H1 (cell line): ENCODE data around the gene INPP5A. TPM values are rescaled to one million over a fixed set of nuclear protein-coding genes. Genes with fewer than 3 reads are reported as not detected.

Experiments used
- CBX8 ChIP-seq: fragments of 300-800, 300-1000 bp; sonication (generic); IDR thresholded peaks from 2 replicates; pipeline ENCODE4 v1.7.1; 2016; ENCODE audit warnings: low read depth, low read length, borderline replicate concordance
- KDM5A ChIP-seq: fragments of 200-600 bp; IDR thresholded peaks from 2 replicates; pipeline ENCODE4 v1.7.1; 2012; ENCODE audit warnings: mild to moderate bottlenecking, low read length, inconsistent platforms, mixed read lengths
- PHF8 ChIP-seq: fragments of 200-600 bp; sonication (generic); conservative IDR thresholded peaks from 2 replicates; pipeline ENCODE4 v1.7.1; 2012; ENCODE audit warnings: low read depth, mild to moderate bottlenecking, inconsistent platforms, low read length, moderate library complexity
- TEAD4 ChIP-seq: IDR thresholded peaks from 2 replicates; pipeline ENCODE4 v1.6.1; 2012; ENCODE audit warnings: low read depth, low read length, inconsistent platforms, mixed read lengths
- YY1 ChIP-seq: IDR thresholded peaks from 2 replicates; pipeline ENCODE4 v1.6.1; 2011; ENCODE audit warnings: low read depth, mild to moderate bottlenecking, low read length
- polyA plus RNA-seq, 7 experiments: library from polyadenylated mRNA; depleted of rRNA in 3 of 7; stranded (reverse) in 5 of 7; unstranded in 2 of 7; fragments of >200 nt in 5 of 7; fragments of 200-250 nt in 2 of 7; gene quantifications; 1 replicate in 5 of 7; 2 replicates in 1 of 7; 4 replicates in 1 of 7; pipeline versions ENCODE4 v1.2.1 to v1.2.3, GENCODE V29; 2011 to 2013; ENCODE audit warnings: missing spikeins in 2 of 7, mixed read lengths in 2 of 7
- total RNA-seq: library from RNA; stranded (reverse); fragmentation: NEBNext Ultra II Directional; extraction: Animal tissue kit (Norgen Biotek cat#: 25700); gene quantifications from 2 replicates; pipeline ENCODE4 v1.2.1, GENCODE V29; 2021
- TF ChIP-seq, protein P1 (sequence below): fragments of 300-600 bp; sonication (generic); IDR thresholded peaks from 2 replicates; pipeline ENCODE4 v1.7.1; 2012; ENCODE audit warnings: low read length, moderate library complexity, mild to moderate bottlenecking, inconsistent platforms; ENCODE audit not compliant: insufficient replicate concordance

Gene INPP5A
- total and polyA plus RNA-seq, 2 of the 8 experiments (the other 6 are each of a cell fraction or from before 2014, with no cell fraction given) = 19.7 to 27.5 TPM

DNA sequence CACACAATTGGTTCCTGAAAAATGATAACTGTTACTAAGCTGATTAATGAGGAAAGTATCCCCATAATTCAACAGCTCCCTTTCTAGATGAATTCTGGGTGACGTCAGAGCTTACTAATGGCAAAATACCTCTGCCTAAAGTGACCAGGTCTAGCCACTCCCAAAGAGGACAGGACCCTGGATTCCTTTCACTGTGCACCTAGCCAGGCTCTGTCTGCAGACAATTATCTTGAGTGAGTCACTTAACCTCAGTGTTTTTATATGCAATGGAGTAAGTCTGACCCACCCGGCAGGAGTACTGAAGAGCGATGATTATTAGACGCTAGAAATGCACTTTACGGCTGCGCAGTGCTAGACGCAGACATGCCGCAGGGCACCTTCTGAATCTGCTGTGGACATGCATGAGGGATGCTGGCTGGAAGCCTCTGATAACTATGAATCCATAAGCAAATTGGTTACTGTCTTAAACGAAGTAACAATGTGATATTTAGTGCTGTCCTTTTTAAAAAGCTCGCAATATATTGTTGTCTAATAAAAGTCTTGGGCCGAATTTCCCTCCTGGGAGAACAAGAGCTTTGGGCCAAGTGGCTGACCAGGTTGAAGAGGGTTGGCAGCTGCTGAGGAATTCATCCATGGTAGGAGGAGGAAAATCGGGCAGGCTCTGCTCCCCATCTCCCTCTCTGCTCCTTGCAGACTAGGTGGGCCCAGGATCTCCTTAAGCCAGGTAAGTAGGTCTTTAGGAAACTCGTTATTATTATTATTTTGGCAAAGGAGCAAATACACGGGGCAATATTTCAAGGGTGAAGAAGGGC, 4.6 kb upstream of the INPP5A start (continued):
- TF ChIP-seq YY1 = no peak
- TF ChIP-seq KDM5A = no peak
- no peak for TF ChIP-seq PHF8
- no peak for TF ChIP-seq CBX8
- TF ChIP-seq, protein P1, sequence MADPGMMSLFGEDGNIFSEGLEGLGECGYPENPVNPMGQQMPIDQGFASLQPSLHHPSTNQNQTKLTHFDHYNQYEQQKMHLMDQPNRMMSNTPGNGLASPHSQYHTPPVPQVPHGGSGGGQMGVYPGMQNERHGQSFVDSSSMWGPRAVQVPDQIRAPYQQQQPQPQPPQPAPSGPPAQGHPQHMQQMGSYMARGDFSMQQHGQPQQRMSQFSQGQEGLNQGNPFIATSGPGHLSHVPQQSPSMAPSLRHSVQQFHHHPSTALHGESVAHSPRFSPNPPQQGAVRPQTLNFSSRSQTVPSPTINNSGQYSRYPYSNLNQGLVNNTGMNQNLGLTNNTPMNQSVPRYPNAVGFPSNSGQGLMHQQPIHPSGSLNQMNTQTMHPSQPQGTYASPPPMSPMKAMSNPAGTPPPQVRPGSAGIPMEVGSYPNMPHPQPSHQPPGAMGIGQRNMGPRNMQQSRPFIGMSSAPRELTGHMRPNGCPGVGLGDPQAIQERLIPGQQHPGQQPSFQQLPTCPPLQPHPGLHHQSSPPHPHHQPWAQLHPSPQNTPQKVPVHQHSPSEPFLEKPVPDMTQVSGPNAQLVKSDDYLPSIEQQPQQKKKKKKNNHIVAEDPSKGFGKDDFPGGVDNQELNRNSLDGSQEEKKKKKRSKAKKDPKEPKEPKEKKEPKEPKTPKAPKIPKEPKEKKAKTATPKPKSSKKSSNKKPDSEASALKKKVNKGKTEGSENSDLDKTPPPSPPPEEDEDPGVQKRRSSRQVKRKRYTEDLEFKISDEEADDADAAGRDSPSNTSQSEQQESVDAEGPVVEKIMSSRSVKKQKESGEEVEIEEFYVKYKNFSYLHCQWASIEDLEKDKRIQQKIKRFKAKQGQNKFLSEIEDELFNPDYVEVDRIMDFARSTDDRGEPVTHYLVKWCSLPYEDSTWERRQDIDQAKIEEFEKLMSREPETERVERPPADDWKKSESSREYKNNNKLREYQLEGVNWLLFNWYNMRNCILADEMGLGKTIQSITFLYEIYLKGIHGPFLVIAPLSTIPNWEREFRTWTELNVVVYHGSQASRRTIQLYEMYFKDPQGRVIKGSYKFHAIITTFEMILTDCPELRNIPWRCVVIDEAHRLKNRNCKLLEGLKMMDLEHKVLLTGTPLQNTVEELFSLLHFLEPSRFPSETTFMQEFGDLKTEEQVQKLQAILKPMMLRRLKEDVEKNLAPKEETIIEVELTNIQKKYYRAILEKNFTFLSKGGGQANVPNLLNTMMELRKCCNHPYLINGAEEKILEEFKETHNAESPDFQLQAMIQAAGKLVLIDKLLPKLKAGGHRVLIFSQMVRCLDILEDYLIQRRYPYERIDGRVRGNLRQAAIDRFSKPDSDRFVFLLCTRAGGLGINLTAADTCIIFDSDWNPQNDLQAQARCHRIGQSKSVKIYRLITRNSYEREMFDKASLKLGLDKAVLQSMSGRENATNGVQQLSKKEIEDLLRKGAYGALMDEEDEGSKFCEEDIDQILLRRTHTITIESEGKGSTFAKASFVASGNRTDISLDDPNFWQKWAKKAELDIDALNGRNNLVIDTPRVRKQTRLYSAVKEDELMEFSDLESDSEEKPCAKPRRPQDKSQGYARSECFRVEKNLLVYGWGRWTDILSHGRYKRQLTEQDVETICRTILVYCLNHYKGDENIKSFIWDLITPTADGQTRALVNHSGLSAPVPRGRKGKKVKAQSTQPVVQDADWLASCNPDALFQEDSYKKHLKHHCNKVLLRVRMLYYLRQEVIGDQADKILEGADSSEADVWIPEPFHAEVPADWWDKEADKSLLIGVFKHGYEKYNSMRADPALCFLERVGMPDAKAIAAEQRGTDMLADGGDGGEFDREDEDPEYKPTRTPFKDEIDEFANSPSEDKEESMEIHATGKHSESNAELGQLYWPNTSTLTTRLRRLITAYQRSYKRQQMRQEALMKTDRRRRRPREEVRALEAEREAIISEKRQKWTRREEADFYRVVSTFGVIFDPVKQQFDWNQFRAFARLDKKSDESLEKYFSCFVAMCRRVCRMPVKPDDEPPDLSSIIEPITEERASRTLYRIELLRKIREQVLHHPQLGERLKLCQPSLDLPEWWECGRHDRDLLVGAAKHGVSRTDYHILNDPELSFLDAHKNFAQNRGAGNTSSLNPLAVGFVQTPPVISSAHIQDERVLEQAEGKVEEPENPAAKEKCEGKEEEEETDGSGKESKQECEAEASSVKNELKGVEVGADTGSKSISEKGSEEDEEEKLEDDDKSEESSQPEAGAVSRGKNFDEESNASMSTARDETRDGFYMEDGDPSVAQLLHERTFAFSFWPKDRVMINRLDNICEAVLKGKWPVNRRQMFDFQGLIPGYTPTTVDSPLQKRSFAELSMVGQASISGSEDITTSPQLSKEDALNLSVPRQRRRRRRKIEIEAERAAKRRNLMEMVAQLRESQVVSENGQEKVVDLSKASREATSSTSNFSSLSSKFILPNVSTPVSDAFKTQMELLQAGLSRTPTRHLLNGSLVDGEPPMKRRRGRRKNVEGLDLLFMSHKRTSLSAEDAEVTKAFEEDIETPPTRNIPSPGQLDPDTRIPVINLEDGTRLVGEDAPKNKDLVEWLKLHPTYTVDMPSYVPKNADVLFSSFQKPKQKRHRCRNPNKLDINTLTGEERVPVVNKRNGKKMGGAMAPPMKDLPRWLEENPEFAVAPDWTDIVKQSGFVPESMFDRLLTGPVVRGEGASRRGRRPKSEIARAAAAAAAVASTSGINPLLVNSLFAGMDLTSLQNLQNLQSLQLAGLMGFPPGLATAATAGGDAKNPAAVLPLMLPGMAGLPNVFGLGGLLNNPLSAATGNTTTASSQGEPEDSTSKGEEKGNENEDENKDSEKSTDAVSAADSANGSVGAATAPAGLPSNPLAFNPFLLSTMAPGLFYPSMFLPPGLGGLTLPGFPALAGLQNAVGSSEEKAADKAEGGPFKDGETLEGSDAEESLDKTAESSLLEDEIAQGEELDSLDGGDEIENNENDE = no peak
- TF ChIP-seq TEAD4 = no peak
